Activated CD8-positive, alpha-beta memory T cell treated with anti-CD3 and anti-CD28 coated beads, Interleukin-2, amount 10 ng/mL, durations not matched to agents 7 days and 5 days (primary cell): ENCODE results near the gene SLC7A7. TPM values are rescaled to one million over a fixed set of nuclear protein-coding genes. Genes with fewer than 3 reads are reported as not detected.
A peak's percentile ranks its signal among the peaks of the same experiment; 100 is the strongest.
"Not testable (repeated sequence)": the region's sequence is repeated elsewhere in the genome, so short reads cannot be mapped to it uniquely, and the experiment has no call there.

Experiments
- ATAC-seq: fragments of 150-1000 bp; cut with Tn5 transposase; one replicate; pipeline ENCODE4 v1.10.0; 2021; ENCODE audit warnings: moderate library complexity
- CTCF ChIA-PET: fragments of 350-600 bp; sonication (Branson Sonifier 250); formaldehyde crosslinking; loops from one replicate; lab custom pipeline; 2021; ENCODE audit warnings: antibody characterized with exemption; lab: Charles Lee
- DNase-seq: peaks from one replicate; pipeline ENCODE4 v3.0.0-alpha.2; 2020
- H3K27ac Mint-ChIP-seq: one replicate; pipeline ENCODE4 v1.8.0; 2021; ENCODE audit warnings: mild to moderate bottlenecking, mixed read lengths
- H3K27me3 Mint-ChIP-seq: one replicate; pipeline ENCODE4 v1.8.0; 2021; ENCODE audit warnings: mixed read lengths
- H3K36me3 Mint-ChIP-seq: one replicate; pipeline ENCODE4 v1.8.0; 2021; ENCODE audit warnings: mild to moderate bottlenecking, mixed read lengths
- H3K4me1 Mint-ChIP-seq: one replicate; pipeline ENCODE4 v1.8.0; 2021; ENCODE audit warnings: mixed read lengths
- H3K4me3 Mint-ChIP-seq: one replicate; pipeline ENCODE4 v1.8.0; 2021; ENCODE audit warnings: mild to moderate bottlenecking, moderate library complexity, mixed read lengths
- H3K9me3 Mint-ChIP-seq: one replicate; pipeline ENCODE4 v1.8.0; 2022; ENCODE audit warnings: low read depth, mixed read lengths
- total RNA-seq, 2 experiments: library from RNA; stranded (reverse); gene quantifications; one replicate each; pipeline ENCODE4 v1.2.3, GENCODE V29; 2021

The SLC7A7 gene
- under 1 TPM; 0.16 to 0.58 TPM for total RNA-seq

- DNase-seq (no peak), ATAC-seq (no peak)
- peaks cover 15% of the 10 kb centered on the region for H3K27me3 Mint-ChIP-seq
- no peaks in the 10 kb centered on the region for H3K36me3 Mint-ChIP-seq
- H3K9me3 Mint-ChIP-seq: no peaks in the 10 kb centered on the region
- CTCF ChIA-PET: interaction anchor here (1.1 to 1.7 kb wide), 6 partner anchors 38 to 245 kb away, joined by 3 to 4 read pairs (median 3); no protein-coding TSS in a partner anchor
- no peak within 1 kb of the TSS for H3K27ac Mint-ChIP-seq
- peaks cover 17% of the 10 kb centered on the region for H3K4me1 Mint-ChIP-seq
- H3K4me3 Mint-ChIP-seq: no peak within 1 kb of the TSS
Measured at GRCh38 chr14:22814941-22815713, at the start of gene SLC7A7. TSS of gene SLC7A7 (minus strand) at chr14:22815435. CDS start at chr14:22813398, 2,037 bp downstream.

- no peak overlapping the region for H3K4me3 Mint-ChIP-seq
- H3K9me3 Mint-ChIP-seq: peaks cover 9% of the 10 kb centered on the region
- H3K27me3 Mint-ChIP-seq: peaks cover 22% of the 10 kb centered on the region
Measured at GRCh38 chr14:22864979-22865378, 49.7 kb upstream of the SLC7A7 start.

GRCh38 chr14:22861651-22862050 lies 46.4 kb upstream of the SLC7A7 start:
- CTCF ChIA-PET: interaction anchor here (0.6 to 9.0 kb wide), 7 partner anchors 9 to 120 kb away, joined by 3 to 61 read pairs (median 5); partner anchors contain the start of genes AJUBA and LRP10
- Mint-ChIP-seq H3K4me3 (no peak overlapping the region), H3K27ac (no peak overlapping the region), H3K36me3 (peaks cover 16% of the 10 kb centered on the region), H3K9me3 (peaks cover 9% of the 10 kb centered on the region), H3K27me3 (peaks cover 43% of the 10 kb centered on the region), H3K4me1 (peaks cover 14% of the 10 kb centered on the region)
- ATAC-seq (no peak), DNase-seq (no peak)

More at GRCh38 chr14:22864979-22865378, 49.7 kb upstream of the SLC7A7 start:
- Mint-ChIP-seq H3K4me1 (peaks cover 1% of the 10 kb centered on the region), H3K36me3 (peaks cover 11% of the 10 kb centered on the region), H3K27ac (no peak overlapping the region)
- CTCF ChIA-PET: interaction anchor here (1.3 to 9.0 kb wide), 2 partner anchors 12 to 42 kb away, joined by 4 to 45 read pairs; no protein-coding TSS in a partner anchor
- no peak for DNase-seq
- ATAC-seq: no peak

- Mint-ChIP-seq H3K36me3 (peaks cover 19% of the 10 kb centered on the region), H3K9me3 (peaks cover 11% of the 10 kb centered on the region), H3K27me3 (peaks cover 51% of the 10 kb centered on the region), H3K4me1 (peaks cover 17% of the 10 kb centered on the region)
- not testable (repeated sequence) for DNase-seq, H3K27ac Mint-ChIP-seq, H3K4me3 Mint-ChIP-seq, ATAC-seq
- CTCF ChIA-PET: interaction anchor here (1.0 to 9.0 kb wide), 8 partner anchors 7 to 290 kb away, joined by 3 to 61 read pairs (median 6); partner anchors contain the start of genes LRP10 and PRMT5
Measured at GRCh38 chr14:22860377-22860776, 45.1 kb upstream of the SLC7A7 start.

GRCh38 chr14:22856428-22856827 lies 41.2 kb upstream of the SLC7A7 start:
- H3K9me3 Mint-ChIP-seq: peaks cover 4% of the 10 kb centered on the region
- DNase-seq: no peak
- no peak for ATAC-seq
- H3K27ac Mint-ChIP-seq: no peak overlapping the region
- H3K4me3 Mint-ChIP-seq: no peak overlapping the region
- peaks cover 47% of the 10 kb centered on the region for H3K27me3 Mint-ChIP-seq
- CTCF ChIA-PET: interaction anchor here (1.2 to 10.2 kb wide), 5 partner anchors 16 to 286 kb away, joined by 3 to 239 read pairs (median 57); partner anchors contain the start of genes LRP10 and MRPL52
- H3K4me1 Mint-ChIP-seq: peaks cover 39% of the 10 kb centered on the region
- H3K36me3 Mint-ChIP-seq: peaks cover 10% of the 10 kb centered on the region

- CTCF ChIA-PET: interaction anchor here (0.6 to 10.2 kb wide), 21 partner anchors 9 to 355 kb away, joined by 3 to 239 read pairs (median 5); partner anchors contain the start of genes ABHD4, LRP10, MMP14 and MRPL52
Measured at GRCh38 chr14:22854963-22855724, 39.9 kb upstream of the SLC7A7 start.

GRCh38 chr14:22854296-22854695 lies 39.1 kb upstream of the SLC7A7 start:
- not testable (repeated sequence) for H3K9me3 Mint-ChIP-seq, ATAC-seq

More at GRCh38 chr14:22854963-22855724, 39.9 kb upstream of the SLC7A7 start:
- Mint-ChIP-seq H3K4me1 (peaks cover 45% of the 10 kb centered on the region), H3K27me3 (peaks cover 37% of the 10 kb centered on the region), H3K36me3 (peaks cover 8% of the 10 kb centered on the region), H3K27ac (no peak overlapping the region), H3K9me3 (peaks cover 2% of the 10 kb centered on the region), H3K4me3 (no peak overlapping the region)
- DNase-seq (no peak), ATAC-seq (no peak)

GRCh38 chr14:22852940-22853767 lies 37.9 kb upstream of the SLC7A7 start:
- DNase-seq (peak; percentile 93), ATAC-seq (peak; percentile 87)
- CTCF ChIA-PET: interaction anchor here (0.6 to 10.2 kb wide), 39 partner anchors 10 to 1002 kb away, joined by 3 to 239 read pairs (median 5); partner anchors contain the start of genes ABHD4, DAD1, LRP10 and MMP14
- H3K36me3 Mint-ChIP-seq: peaks cover 4% of the 10 kb centered on the region
- H3K9me3 Mint-ChIP-seq: peaks cover 2% of the 10 kb centered on the region
- peak overlapping the region; percentile 79 for H3K27ac Mint-ChIP-seq
- peaks cover 32% of the 10 kb centered on the region for H3K27me3 Mint-ChIP-seq
- peaks cover 37% of the 10 kb centered on the region for H3K4me1 Mint-ChIP-seq
- H3K4me3 Mint-ChIP-seq: peak overlapping the region; percentile 70

More at GRCh38 chr14:22854296-22854695, 39.1 kb upstream of the SLC7A7 start:
- DNase-seq, H3K27ac Mint-ChIP-seq, H3K36me3 Mint-ChIP-seq, H3K4me3 Mint-ChIP-seq: not testable (repeated sequence)
- Mint-ChIP-seq H3K27me3 (peaks cover 31% of the 10 kb centered on the region), H3K4me1 (peaks cover 45% of the 10 kb centered on the region)
- CTCF ChIA-PET: interaction anchor here (0.6 to 10.2 kb wide), 25 partner anchors 10 to 354 kb away, joined by 3 to 239 read pairs (median 9); partner anchors contain the start of genes ABHD4, LRP10, MMP14 and MRPL52

- peaks cover 27% of the 10 kb centered on the region for H3K27me3 Mint-ChIP-seq
Measured at GRCh38 chr14:22852599-22852939, 37.3 kb upstream of the SLC7A7 start.

GRCh38 chr14:22852178-22852577 lies 36.9 kb upstream of the SLC7A7 start:
- not testable (repeated sequence) for H3K27ac Mint-ChIP-seq
- CTCF ChIA-PET: interaction anchor here (0.6 to 10.2 kb wide), 28 partner anchors 9 to 1001 kb away, joined by 3 to 239 read pairs (median 8); partner anchors contain the start of genes ABHD4, DAD1, LRP10 and MMP14

More at GRCh38 chr14:22852599-22852939, 37.3 kb upstream of the SLC7A7 start:
- H3K4me1 Mint-ChIP-seq: peaks cover 34% of the 10 kb centered on the region
- CTCF ChIA-PET: interaction anchor here (0.6 to 10.2 kb wide), 35 partner anchors 10 to 1001 kb away, joined by 3 to 239 read pairs (median 5); partner anchors contain the start of genes ABHD4, DAD1, LRP10 and MMP14
- no peak overlapping the region for H3K4me3 Mint-ChIP-seq
- peaks cover 2% of the 10 kb centered on the region for H3K9me3 Mint-ChIP-seq
- ATAC-seq: no peak
- peaks cover 4% of the 10 kb centered on the region for H3K36me3 Mint-ChIP-seq
- no peak for DNase-seq
- H3K27ac Mint-ChIP-seq: no peak overlapping the region

GRCh38 chr14:22850944-22851764 lies 35.9 kb upstream of the SLC7A7 start:
- Mint-ChIP-seq H3K36me3 (peaks cover under 1% of the 10 kb centered on the region), H3K27me3 (peaks cover 18% of the 10 kb centered on the region), H3K27ac (peak overlapping the region; percentile 68), H3K9me3 (no peaks in the 10 kb centered on the region), H3K4me1 (peaks cover 31% of the 10 kb centered on the region), H3K4me3 (no peak overlapping the region)
- peak; percentile 55 for ATAC-seq
- CTCF ChIA-PET: interaction anchor here (0.7 to 10.2 kb wide), 23 partner anchors 13 to 283 kb away, joined by 3 to 239 read pairs (median 4); partner anchors contain the start of genes CDH24, DAD1, LRP10 and MRPL52
- peak; percentile 86 for DNase-seq

More at GRCh38 chr14:22852178-22852577, 36.9 kb upstream of the SLC7A7 start:
- H3K9me3 Mint-ChIP-seq, DNase-seq, ATAC-seq, H3K36me3 Mint-ChIP-seq, H3K4me3 Mint-ChIP-seq: not testable (repeated sequence)
- Mint-ChIP-seq H3K4me1 (peaks cover 33% of the 10 kb centered on the region), H3K27me3 (peaks cover 23% of the 10 kb centered on the region)
